Muscle of back (tissue), 11 donors: ENCODE measurements around the gene DNAJC6. TPM values are rescaled to one million over a fixed set of nuclear protein-coding genes. Genes with fewer than 3 reads are reported as not detected.
"Not testable (repeated sequence)": the region's sequence is repeated elsewhere in the genome, so short reads cannot be mapped to it uniquely, and the experiment has no call there.

Experiments
- DNase-seq, 3 donors: peaks; one replicate each; pipeline versions ENCODE4 v3.0.0 to v3.0.0-alpha.2; 2013
- polyA plus RNA-seq, 10 donors: library from polyadenylated mRNA; unstranded; fragments of 120-200 nt; gene quantifications; one replicate each; pipeline ENCODE4 v1.2.1, GENCODE V29; 2013; ENCODE audit not compliant: insufficient read length in 10 of 10

DNAJC6 gene
- polyA plus RNA-seq, 10 donors, result 0.57 to 2.0 (median 1.1) TPM

DNA sequence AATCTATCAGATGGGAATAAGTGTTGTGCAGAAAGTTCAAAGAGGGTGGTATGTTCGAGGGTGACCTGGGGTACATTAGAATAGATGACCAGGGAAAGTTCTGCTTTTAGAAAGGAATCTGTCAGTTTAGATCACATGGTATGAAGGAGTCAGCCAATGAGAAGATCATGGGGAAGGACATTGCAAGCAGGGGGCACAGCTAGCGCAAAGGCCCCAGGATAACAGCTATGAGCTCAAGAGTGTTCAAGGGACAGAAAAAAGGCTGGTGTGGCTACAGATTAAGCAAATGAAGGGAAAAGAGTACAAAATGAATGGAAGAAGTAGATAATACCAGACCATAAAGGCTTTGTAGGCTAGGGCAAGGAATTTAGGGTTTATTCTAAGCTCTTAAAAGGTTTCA is 119.7 kb downstream of the DNAJC6 start:
- no peak for DNase-seq

DNA sequence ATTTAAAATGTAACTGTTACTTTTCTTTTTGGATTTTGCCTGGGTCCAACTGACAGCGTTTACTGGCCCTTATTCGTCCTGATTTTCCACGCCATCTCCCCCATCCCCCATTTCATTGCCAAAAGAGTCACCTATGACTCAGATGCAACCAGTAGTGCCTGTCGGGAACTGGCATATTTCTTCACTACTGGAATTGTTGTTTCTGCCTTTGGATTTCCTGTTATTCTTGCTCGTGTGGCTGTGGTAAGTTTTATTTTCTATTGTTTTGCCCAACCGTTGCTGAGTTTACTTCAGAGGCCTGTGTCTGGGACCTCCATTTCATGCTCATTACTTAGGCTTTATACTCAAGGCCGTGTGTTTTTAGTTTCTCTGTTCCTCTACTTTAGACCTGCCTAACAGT is 120.5 kb downstream of the DNAJC6 start:
- DNase-seq, result peak in 1 of 3 donors; percentile 17

DNA sequence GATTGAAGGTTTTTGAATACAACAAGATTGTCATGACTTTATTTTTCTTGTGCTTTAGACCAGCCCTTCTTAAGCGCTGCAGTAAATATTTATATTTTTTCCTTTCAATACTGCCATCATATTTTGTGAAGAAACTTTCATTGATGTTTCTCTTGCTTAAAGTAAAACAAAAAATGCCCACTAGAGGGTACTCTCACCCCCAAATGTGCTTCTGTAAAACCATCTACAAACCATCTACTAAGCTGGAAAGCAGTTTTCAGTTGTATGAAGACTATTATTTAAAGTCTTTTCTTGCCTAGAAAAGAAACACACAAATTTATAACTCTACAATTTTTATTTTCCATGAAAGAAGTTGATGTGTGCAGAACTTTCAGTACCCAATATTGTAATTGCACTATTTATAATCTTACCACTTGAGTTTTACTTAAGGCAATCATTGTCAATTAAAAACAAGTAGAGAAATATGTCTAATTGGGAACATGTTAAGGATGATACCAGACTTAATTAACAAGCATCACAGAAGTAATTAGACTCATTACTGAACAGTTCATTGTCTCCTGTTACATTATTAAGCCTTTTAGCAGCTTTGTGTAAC is 121.9 kb downstream of the DNAJC6 start:
- peak; percentile 34 to 59 (median 42) for DNase-seq

DNA sequence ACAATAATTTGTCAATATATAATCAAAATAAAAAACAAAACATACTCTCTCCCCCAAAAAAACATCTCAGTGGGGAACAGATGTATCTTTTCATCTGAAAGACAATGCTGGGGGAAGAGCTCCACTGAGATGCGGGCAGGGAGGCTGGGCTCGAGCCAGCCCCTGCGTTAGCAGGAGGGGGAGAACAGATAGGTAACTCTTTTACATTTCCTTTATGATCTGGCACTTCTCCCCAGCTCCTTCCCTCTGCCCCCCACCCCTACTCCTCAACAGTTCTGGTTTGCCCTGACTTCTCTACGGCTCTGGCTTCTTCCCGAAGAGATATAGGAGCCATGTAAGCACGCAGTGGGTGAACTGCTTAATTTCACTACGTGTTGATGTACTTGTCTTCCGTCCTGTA is 123.6 kb downstream of the DNAJC6 start:
- no peak for DNase-seq

DNA sequence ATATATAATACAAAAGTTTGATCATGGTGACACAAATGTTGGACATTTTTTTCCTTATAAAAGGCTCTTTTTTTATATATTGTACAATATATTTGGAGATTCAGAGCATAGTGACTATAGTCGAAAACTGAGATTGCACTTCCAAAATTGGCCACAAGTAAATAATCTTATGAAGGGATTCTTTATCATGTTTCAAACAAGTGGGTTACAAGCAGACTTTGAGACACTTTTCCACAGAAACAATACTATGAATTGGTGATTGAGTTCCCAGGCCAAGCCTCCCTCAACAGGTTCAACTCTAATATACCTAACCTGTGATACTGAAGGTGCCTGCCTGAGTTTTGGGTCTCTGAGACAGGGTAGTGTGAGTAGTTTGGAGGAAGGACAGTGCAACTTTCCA is 124.9 kb downstream of the DNAJC6 start:
- DNase-seq, result no peak

DNA sequence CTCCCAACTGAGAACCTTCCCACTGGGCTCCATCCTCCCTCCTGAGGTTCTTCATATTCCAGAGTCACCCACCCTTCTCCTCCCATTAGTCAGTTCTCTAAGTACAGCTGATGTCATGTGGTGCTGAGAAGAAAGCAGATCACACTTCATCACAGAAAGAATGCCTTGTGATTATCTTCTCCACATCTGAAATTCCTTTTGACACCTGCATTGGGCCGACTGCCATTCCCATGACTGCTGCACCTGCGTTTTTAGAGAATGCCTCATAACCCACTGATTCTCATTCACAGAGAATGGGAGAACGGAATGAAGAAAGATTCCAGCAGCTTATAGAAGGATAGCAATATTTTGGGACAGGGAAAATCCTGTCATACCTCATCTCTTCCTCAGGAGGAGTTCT is 125.4 kb downstream of the DNAJC6 start:
- no peak for DNase-seq

DNA sequence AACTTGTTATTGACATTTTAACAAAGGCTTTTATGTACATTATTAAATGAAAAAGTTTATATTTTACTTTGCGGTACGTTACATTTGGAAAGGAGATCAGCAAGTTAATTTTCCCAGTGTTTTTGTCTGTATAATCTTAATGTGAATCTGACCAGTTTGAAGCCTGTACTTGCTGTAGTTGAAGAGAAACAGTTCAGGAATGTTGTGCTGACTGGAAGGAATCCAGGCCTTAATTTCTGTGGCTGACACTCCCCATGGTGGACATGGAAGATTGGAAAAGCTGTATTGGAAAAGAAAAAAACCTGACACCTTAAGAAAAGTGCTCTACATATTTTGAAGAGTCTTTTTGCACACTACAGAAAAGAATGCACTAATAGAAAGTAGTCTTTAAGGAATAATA is 126.6 kb downstream of the DNAJC6 start:
- DNase-seq, result peak; percentile 38 to 60 (median 48)

DNA sequence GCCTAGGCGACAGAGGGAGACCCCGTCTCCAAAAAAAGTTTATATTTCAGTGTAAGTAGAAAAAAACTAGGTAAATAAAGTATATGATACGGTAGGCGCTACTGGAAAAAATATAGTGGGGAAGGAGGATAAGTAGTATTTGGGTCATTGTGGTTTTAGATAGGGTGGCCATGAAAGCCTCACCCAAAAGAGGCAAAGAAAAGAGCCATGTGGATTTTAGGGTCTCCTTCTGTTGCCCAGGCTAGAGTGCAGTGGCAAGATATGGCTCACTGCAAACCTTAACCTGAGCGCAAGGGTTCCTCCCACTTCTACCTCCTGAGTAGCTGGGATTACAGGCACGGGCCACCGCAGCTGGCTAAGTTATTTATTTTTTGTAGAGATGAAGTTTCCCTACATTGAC is 128.3 kb downstream of the DNAJC6 start:
- no peak for DNase-seq

DNA sequence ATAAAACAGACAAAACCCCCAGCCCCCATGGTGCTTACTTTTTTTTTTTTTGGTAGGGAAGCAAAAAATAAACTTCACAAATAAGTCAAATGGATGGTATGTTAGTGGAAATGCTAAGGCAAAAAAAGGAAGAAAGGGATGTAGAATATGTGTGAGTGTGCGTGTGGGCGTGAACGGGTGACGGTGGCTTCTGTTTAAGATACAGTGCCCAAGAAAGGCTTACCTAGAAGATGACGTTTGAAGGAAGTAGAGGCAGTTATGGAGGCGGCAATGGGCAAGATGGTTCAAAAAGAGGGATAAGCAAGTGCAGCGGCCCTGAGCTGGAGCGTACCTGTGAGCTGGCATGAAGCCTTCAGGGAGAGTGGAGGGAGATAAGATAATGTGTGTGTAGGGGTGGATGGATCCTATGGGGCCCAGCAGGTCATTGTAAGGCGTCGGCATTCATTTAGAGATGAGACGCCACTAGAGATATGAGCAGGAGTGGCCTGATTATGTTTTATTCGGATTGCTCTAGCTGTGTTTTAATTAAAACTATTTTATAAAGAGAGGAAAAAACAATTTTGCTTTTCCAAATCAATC is 131.1 kb downstream of the DNAJC6 start:
- no peak for DNase-seq

DNA sequence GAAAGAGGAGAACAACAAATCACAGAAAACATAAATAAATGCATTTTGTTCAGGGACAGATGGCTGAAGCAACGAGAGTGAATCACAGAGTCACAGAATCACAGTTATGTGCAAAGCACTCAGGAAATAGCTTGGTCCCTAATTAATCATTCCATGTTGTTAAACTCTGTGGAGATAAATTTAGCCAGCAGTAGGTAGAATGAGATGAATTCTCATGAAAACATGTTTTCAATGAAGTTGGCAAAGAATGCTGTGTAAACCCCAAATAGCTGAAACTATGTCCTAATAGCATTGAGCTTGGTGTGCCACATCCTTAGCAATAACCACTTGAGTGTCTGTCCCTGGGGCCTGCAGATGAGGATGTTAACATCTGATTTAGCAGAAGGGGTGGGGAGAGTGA is 131.6 kb downstream of the DNAJC6 start:
- peak in 1 of 3 donors; percentile 26 for DNase-seq

DNA sequence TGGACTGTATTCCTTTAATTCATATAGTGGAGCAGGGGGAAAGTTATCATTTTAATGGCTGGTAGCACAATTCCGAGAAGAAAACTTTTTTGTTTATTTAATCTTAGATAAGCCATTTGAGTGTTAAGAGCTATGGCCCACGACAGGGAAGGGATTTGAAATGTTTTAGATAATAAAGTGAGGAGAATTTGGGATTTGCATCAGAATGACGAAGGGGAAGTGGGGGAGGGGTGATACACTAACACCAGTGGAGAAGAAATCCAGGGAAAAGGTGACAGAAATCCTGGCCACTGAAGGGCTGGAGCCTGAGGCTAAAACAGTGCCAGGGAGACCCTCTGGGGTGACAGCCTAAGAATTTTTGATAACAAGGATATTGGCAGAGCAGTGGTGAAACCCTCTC is 132.1 kb downstream of the DNAJC6 start:
- DNase-seq, result no peak

DNA sequence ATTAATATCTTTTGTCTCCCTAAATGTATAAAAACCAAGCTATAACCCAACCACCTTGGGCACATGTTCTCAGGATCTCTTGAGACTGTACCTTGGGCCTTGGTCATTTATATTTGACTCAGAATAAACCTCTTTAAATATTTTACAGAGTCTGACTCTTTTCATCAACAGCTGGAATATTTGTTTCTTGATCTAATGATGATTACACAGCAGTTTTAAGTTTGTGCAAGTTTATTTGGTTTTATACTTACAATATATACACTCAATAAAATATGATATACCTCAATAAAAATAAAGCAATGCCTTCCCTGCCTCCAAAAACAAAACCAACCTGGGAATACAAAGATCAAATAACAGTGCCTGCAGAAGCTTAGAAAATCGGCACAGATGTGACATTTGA is 133.1 kb downstream of the DNAJC6 start:
- no peak for DNase-seq

DNA sequence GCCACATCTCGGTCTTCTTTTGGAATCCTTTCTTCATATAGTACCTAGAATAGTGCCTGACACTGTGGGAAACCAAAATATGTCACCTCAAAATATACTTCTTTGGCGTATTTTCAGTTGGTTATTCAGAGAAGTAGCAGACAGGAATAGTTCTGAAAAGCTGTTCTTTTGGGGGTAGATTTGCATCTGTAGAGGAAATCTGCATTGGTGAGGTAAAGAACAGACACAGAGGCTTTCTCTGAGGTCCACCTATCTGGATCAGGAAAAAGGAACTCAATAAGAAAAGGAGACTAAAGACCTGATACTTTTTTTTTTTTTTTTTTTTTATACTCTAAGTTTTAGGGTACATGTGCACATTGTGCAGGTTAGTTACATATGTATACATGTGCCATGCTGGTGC is 134.3 kb downstream of the DNAJC6 start:
- DNase-seq, result no peak

DNA sequence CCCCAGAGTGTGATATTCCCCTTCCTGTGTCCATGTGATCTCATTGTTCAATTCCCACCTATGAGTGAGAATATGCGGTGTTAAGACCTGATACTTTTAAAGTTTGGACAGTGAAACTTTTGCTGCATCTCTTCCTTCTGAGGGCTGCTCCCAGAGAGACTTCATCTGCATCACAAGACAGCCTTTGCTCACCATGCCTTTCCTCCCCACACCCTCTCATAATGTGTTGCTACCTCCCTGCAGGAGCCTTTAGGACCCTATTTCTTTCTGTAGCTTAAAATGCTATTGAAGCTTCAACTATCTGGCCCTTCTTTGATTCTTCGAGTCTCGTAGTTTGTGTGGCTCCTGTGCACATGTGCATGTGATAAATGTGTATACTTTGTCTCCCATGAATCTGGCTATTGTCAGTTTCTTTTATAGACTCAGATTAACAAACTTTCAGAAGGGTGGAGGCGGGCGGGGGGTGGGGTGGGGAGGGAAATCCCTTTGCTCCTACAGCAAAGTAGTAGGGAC is 134.8 kb downstream of the DNAJC6 start:
- no peak for DNase-seq

DNA sequence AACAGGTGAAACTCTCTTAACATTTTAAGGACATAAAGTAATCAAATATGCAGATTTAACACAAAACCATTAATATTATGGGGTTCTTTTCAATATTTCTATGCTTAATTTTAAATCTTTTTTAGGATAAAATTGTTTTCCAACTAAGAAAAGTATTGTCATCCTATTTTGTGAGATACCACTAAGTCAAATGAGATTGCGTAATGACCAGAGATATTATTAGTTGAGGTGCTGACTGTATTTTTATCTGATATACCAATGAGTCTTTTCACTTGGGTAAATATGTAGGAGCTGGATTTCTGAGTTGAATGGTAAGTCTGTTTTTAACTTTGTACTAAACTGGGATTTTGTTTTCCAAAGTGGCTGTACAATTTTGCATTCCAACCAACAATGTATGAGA is 136.5 kb downstream of the DNAJC6 start:
- no peak for DNase-seq

DNA sequence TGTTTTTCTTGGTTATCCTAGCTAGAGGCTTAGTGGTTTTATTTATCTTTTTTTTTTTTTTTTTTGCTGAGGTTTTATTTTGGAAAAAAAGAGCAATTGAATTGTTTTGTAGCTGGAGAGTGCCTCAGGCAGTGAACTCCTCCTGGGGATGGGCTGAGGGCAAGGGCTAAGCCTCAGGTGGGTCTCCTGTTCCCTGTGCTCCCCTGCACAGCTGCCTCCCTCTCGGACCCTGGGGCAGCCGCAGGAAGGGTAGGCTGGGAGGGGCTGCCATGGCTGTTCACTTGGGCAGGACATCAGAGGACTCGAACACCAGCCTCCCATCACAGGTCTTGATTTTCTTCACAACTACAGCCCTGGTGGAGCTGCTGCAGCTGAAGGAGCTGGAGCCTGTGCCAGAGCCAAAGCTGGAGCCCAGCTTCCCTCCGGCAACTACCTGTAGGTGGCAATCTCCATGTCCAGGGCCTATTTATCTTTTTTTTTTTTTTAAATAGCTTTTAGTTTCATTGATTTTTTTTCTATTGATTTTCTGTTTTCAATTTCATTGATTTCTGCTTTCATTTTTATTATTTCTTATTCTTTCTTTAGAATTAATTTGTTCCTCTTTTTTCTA is 140.0 kb downstream of the DNAJC6 start:
- DNase-seq, result no peak

DNA sequence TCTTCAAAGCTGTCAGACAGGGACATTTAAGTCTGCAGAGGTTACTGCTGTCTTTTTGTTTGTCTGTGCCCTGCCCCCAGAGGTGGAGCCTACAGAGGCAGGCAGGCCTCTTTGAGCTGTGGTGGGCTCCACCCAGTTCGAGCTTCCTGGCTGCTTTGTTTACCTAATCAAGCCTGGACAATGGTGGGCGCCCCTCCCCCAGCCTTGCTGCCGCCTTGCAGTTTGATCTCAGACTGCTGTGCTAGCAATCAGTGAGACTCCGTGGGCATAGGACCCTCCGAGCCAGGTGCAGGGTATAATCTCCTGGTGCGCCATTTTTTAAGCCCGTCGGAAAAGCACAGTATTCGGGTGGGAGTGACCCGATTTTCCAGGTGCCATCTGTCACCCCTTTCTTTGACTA is 146.3 kb downstream of the DNAJC6 start:
- DNase-seq, result not testable (repeated sequence)

DNA sequence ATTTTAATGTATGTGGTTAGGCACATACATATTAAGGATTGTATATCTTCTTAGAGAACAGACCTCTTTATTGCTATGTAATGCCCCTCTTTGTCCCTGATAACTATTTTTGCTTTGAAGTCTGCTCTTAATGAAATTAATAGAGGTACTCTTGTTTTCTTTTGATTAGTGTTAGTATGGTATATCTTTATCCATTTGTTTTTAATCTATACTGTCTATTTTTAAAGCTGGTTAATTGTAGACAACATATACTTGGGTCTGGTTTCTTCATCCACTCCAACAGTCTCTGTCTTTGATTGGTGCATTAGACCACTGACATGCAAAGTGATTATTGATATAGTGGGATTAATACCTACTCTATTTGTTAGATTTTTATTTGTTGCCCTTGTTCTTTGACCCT is 147.1 kb downstream of the DNAJC6 start:
- DNase-seq, result no peak

DNA sequence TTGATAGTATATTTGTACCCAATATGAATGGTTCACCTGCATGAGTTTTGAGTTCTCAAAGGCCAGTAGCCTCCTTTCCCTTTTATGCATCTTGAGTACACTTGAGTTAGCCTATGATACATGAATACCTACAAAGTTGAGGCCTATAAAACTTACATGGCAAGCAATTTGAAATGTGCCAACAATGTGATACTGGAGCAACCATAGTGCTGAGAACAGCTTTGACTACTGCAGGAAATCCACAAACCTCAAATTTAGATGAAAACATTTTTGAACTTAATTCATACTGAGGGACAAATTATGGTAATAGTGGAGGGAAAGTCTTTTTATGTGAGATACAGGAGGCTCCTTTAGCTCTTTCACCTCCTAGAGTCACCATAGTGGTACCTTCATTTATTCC is 148.5 kb downstream of the DNAJC6 start:
- DNase-seq, result no peak

DNA sequence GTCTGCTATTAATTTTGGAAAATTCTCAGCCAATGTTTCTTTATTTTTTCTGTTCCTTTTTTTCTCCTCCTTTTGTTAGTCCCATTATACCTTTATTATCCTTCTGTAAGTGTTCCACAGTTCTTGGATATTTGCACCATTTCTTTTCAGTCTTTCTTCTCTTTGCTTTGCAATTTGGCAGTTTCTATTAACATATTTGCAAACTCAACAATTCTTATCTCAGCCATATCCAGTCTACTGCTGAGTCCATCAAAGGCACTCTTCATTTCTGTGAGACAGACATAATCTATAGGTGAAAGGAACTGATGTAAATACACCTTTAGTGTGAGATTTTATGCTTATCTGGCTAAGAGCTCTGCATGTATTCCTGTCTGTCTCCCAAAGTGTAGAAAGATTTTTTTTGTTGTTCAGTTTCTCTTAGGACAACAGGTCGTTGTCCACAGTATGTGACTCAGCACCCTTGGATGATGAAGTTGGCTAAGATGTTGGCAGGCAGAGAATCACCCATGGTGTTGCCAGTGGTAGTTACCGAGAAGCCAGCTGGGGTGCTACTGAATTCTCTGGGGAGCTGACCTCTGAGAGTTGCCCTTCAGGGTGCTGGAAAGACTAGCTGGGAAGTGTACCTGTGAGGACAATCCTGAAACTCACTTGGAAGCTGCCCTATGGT is 149.5 kb downstream of the DNAJC6 start:
- no peak for DNase-seq

DNA sequence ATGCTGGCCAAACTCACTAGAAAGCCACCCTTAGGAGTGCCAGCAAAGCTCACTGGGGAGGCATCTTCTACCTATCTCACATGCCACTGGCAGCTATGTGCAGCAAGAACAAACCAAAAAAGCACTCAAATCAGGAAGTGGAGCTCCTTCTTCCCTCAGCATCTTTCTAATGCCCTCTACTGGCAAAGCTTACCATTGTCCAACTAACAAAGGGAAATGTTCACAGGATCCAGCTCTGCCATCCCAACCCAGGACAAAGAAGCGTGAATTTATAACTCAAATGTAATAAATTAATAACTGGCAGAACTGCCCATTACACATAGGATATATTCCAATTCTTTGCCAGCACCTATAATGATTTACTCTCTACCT is 150.0 kb downstream of the DNAJC6 start:
- DNase-seq, result no peak
